COLO668 (cell line): ENCODE measurements around the gene KDM4B.

ENCODE experiments used
- DNase-seq: peaks from one replicate; lab custom pipeline; 2025; ENCODE audit not compliant: unreplicated experiment; lab: John Stamatoyannopoulos, UW

Gene KDM4B

GRCh38 chr19:5132206-5132560, 163.3 kb downstream of the KDM4B start:
- DNase-seq, result no peak

GRCh38 chr19:5132698-5133651, 164.1 kb downstream of the KDM4B start:
- no peak for DNase-seq

DNA sequence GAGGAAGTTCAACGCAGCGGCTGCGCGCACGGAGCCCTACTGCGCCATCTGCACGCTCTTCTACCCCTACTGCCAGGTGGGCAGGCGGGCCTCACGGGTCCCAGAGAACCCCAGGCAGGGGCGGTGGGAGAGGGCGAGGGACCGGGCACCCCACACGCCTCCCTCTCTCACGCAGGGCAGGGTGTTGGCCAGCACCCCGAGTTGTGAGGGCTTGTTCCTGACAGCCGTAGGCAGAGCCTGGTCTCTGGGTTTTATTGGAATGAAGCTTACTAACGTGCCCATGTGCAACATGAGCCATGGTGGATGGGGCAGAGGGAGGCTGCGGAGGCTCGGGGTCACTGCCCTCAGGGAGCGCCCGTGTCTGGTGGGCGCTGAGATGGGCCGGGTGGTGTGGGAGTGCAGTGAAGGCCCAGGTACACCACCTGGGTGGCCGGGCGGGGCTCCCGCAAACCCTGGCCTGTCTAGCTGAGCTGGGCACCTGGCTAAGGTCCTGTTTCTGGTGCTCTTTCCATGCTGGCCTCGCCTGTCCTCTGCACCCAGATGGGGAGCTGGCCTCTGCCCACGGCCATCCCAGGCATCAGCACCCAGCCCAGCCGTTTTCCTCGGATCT, 165.2 kb downstream of the KDM4B start:
- no peak for DNase-seq

DNA sequence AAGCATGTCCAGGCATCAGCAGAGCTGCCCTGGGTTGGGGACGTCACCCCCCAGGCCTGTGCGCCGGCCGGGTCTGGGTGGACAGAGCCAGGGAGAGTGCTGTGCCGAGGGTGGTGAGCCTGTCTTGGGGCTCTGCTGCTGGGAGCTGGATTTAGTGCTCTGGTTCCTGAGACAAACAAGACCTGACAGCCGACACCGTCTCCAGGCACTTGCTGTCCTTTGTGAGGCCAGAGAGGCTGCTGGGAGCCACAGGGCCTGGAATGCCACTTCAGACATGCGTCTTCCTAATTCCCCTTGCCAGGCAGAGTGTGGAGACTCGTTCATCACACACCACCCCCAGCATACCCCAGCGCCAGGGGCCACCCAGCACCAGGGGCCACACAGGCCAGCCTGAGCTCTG, 165.8 kb downstream of the KDM4B start:
- DNase-seq, result no peak

DNA sequence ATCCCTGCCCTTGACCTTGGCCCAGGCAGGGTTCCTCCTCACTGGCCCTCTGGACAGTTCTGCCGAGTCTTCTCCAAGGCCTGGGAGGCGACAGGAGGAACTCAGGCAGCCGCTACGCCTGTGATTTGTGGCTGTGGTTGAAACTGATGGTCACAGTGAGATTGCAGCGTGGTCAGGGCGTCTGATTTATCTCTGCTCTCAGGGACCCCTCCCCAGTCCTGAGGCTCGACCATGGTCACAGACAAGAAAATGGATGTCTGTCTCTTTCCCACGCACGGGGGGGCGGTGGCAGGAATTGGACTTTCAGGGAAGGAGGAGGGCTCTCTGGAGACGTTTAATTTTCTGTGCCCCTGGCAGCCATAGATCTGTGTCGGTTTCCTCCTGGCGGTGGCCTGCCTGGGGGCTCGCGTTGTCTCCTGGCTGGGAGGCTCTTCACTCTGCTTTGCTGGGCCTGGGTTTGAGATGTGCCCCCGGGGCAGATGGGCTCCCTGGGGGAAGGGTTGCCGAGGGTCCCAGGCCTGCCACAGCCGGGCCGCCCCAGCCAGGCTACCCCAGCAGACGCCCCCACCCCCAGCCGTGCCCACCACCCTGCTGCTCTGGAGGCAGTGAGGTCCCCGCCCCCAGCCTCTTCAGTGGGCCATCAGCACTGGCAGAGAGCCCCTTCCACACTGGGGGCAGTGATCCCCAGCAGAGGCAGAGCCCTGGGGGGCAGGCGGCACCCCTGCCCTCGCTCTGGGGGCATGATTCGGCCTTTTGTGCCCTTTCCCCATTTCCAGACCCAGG, 167.4 kb downstream of the KDM4B start:
- no peak for DNase-seq

DNA sequence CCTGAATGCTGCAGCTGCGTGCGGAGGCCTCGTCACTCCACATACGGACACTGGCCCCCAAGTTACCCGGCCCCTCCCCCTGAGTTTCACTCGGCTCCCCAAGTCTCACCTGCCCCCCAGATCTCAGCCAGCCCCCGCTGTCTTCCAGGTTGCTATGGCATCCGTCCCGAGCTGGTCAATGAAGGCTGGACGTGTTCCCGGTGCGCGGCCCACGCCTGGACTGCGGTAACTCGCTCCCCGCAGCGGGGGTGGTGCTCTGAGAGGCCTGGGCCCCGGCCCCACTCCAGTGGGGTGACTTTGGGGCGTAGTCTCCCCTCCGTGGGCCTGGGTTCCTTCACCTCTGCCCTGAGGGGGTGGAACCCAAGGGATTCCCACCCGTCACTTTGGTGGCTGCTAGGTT, 168.2 kb downstream of the KDM4B start:
- no peak for DNase-seq

DNA sequence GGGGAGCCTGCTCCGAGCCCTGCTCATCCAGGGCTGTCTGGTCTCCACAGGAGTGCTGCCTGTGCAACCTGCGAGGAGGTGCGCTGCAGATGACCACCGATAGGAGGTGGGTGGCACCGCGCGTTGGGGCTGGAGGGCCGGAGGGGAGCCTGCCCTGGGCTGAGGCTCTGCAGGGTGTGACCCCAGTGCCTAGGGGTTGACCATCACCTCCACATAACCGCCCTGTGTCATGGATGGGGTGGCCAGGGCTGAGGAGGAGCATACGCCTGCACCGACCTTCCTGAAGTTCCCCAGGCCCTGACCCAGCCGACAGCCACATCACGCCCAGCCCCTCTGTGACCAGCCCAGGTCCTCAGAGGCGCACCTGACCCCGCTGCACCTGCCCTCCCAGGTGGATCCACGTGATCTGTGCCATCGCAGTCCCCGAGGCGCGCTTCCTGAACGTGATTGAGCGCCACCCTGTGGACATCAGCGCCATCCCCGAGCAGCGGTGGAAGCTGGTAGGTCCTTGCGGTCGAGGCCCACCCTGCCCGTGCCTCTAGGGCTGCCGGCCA, 168.7 kb downstream of the KDM4B start:
- DNase-seq, result peak; percentile 9

DNA sequence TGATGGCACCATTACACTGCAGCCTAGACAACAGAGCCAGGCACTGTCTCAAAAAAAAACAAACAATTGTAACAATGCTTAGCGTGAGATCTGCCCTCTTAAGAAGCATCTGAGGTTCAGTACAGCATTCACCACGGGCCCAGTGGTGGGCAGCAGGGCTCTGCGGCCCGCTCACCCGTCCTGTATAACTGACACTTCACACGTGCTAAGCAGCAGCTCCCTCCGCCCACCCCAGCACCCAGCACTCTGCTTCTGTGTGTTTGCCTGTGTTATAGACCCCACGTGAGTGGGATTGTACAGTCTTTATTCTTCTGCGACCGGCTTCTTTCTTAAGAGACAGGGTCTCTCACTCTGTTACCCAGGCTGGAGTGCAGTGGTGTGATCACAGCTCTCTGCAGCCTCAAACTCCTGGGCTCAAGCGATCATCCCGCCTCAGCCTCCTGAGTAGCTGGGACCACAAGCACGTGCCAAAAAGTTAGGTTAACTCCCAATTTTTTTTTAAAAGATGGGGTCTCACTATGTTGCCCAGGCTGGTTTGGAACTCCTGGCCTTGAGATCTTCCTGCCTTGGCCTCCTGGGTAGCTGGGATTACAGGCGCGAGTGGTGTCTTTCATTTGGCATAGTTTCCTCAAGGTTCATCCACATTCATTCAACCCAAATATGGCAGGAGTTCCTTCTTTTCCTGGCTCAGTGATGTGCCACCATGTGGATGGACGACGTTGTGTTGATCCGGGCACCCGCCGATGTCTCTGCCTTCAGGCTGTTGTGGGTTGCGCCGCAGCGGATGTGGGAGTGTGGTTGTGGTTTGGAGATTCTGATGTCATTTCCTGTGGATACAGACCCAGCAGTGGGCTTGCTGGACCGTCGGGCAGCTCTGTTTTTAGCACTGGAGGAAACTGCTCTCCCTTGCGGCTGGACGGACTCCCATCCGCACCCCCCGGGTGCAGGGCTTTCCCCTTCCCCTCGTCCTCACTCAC, 170.0 kb downstream of the KDM4B start:
- no peak for DNase-seq

DNA sequence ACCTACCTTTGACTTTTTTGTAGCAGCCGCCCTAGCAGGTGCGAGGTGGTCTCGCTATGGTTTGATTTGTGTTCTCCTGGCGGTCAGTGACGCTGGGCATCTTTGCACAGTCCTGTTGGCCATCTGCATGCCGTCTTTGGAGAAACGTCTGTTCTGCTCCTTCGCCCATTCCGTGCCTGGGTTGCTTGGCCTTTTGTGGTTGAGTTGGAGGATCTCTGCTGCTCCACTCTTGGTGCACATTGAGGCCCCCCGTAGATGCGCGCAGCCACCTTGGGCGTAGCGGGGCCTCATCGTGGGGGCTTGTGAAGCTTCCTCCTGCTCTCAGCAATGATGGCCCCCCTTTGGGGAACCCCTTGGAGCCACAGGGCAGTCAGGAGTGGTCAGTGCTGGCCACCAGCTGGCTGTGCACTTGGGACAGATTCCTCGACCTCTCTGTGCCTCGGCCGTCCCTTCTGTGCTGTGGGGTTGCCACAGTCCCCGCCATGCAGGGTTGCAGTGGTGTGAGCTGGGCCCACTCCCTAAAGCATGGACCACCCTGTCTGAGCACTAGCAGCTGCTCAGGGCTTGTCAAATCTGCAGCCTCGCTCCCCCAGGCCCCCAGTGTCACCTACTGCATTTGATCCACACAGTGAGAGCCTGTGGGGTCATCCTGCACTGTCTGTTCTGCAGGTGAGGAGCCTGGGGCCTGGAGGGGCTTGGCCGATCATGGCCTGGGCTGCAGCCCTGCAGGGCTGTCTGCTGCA, 170.8 kb downstream of the KDM4B start:
- DNase-seq, result no peak

GRCh38 chr19:5141129-5141849, 172.4 kb downstream of the KDM4B start:
- DNase-seq, result no peak

DNA sequence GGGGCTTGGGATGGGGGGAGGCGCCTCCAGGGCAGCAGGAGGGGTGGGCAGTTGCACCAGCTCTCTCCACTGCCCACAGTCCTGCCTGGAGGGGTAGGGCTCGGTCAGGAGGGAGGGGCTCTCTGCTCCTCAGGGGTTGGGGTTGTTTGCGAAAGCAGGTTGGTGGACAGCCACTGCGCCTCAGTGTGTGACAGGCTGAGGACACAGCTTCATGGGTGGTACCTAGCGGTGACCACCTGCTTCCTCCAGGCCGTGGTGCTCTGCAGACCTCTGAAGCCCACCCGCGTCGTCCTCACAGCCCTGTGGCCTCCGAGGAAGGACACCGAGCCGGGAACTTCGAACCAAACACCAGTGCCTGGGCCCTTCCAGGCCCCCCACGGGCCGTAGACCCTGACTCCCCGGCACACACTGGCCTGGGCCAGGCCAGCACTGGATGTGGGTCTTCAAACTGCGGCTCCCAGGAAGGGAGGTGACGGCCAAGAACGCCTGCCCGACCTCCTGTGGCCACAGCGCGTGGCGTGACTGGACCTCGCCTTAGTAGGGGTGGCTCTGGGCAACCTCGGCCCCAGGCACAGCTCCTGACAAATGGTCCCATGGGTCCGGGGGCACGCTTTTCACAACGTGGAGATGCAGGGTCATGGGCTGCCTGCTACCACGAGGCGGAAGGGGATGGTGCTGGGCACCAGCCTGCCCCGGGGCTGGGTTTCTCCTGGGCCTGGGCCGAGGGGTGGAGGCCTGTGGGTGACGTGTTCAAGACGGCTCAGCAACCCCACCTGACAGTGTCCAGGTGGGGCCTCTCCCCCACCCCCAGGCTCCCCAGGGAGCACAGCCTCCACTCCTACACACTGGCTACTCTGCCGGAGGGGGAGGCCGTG, 173.2 kb downstream of the KDM4B start:
- no peak for DNase-seq

DNA sequence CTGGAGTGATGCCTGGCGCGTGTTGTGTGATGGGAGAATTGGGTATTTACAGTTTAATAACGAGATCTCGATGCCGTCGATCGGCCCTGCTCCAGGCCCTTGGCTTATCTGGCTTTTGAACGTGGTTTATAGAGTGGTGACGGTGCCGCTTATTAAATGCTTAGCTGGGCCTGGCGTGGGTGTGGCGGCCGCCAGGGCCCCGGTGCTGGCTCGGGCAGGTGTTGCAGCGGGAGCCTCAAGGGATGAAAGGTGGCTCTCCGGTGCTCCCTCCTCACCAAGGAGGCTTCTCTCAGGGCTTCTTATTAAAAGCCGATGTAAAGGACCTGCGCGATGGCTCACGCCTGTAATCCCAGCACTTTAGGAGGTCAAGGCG, 173.8 kb downstream of the KDM4B start:
- DNase-seq, result no peak

DNA sequence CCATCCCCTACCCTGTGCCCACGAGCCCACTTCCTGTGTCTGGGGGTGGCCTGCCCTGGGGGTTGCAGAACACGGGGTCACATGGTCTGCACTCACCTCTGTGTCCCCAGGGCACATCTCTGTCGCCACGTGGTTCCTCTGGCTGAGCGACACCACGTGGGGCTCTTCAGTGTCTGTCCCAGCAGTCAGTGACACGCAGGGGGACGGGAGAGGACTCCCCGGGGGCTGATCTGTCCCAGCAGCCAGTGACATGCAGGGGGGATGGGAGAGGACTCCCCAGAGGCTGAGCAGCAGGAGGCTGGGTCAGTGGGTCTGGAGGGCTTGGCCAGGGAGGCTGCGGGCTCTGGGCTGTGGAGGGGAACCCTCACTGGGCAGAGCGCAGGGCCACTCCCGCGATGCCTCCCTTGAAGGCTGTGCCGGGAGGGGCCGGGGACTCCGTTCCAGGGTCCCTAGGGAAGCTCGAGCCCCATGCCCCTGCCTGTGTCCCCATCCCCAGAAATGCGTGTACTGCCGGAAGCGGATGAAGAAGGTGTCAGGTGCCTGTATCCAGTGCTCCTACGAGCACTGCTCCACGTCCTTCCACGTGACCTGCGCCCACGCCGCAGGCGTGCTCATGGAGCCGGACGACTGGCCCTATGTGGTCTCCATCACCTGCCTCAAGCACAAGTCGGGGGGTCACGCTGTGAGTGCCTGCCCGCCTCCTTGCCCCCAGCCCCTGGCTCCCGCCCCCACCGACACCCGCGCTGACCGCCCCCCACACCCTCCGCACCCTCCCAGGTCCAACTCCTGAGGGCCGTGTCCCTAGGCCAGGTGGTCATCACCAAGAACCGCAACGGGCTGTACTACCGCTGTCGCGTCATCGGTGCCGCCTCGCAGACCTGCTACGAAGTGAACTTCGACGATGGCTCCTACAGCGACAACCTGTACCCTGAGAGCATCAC, 174.8 kb downstream of the KDM4B start:
- no peak for DNase-seq

- no peak for DNase-seq
These were observed 175.7 kb downstream of the KDM4B start for GRCh38 chr19:5144545-5145179.

GRCh38 chr19:5145521-5146511, 176.9 kb downstream of the KDM4B start:
- no peak for DNase-seq
